Heart right ventricle (tissue), 16 donors: ENCODE data around the gene LAMA5. TPM values are rescaled to one million over a fixed set of nuclear protein-coding genes. Genes with fewer than 3 reads are reported as not detected.
A peak's percentile ranks its signal among the peaks of the same experiment; 100 is the strongest.

Experiments
- ATAC-seq, 8 donors: fragments of 200-7000 bp; cut with Tn5 transposase; one replicate each; pipeline ENCODE4 v1.9.1; 2020; ENCODE audit warnings: mild to moderate bottlenecking in 8 of 8, moderate library complexity in 8 of 8, moderate number of reproducible peaks in 1 of 8
- DNase-seq, 2 donors: peaks; one replicate each; pipeline ENCODE4 v3.0.0-alpha.2; 2020
- H3K27ac ChIP-seq, 10 donors: fragments of 200-600 bp; sonication (generic) in 2 of 10; one replicate each; pipeline versions ENCODE4 v1.5.0 to v1.8.0; 2020 to 2022; ENCODE audit warnings: mild to moderate bottlenecking in 3 of 10
- H3K27me3 ChIP-seq, 7 donors: fragments of 200-600 bp; one replicate each; pipeline ENCODE4 v1.8.0; 2021 to 2022; ENCODE audit warnings: mild to moderate bottlenecking in 2 of 7
- H3K36me3 ChIP-seq, 9 donors: fragments of 200-600 bp; sonication (generic) in 1 of 9; one replicate each; pipeline versions ENCODE4 v1.5.0 to v1.8.0; 2020 to 2022; ENCODE audit warnings: mild to moderate bottlenecking in 2 of 9
- H3K4me1 ChIP-seq, 9 donors: fragments of 200-600 bp; sonication (generic) in 1 of 9; one replicate each; pipeline versions ENCODE4 v1.5.0 to v1.8.0; 2020 to 2022; ENCODE audit warnings: mild to moderate bottlenecking in 4 of 9
- H3K4me3 ChIP-seq, 10 donors: fragments of 200-600 bp; sonication (generic) in 2 of 10; one replicate each; pipeline versions ENCODE4 v1.5.0 to v1.8.0; 2020 to 2022; ENCODE audit warnings: mild to moderate bottlenecking in 7 of 10, moderate library complexity in 2 of 10
- H3K9me3 ChIP-seq, 11 donors: fragments of 200-600 bp in 10 of 11; sonication (generic) in 2 of 11; one replicate each; pipeline versions ENCODE4 v1.5.0 to v1.8.0; 2013 to 2022; ENCODE audit warnings: mild to moderate bottlenecking in 2 of 11, control low read depth in 1 of 11, moderate library complexity in 1 of 11
- WGBS, 2 donors: extraction: QIAGEN DNeasy Blood & Tissue Kit; methylation state at CpG; one replicate each; pipeline ENCODE4 v1.1.7; 2013; ENCODE audit warnings: inconsistent platforms in 1 of 2; 5-methylcytosine and 5-hydroxymethylcytosine counted together
- intact Hi-C, 10 donors: fragments of 100-400 bp; cut with DNase I; formaldehyde crosslinking; loops; one replicate each; pipeline versions ENCODE4 v1.11.1 to v1.14.2; 2022
- polyA plus RNA-seq, 2 donors: library from polyadenylated mRNA; stranded (reverse); fragments of 200-250 nt; gene quantifications; one replicate each; pipeline ENCODE4 v1.2.3, GENCODE V29; 2013
- total RNA-seq, 10 donors: library from RNA; stranded (reverse); fragmentation: NEBNext Ultra II Directional in 3 of 10; extraction: Animal tissue kit (Norgen Biotek cat#: 25700) in 3 of 10; gene quantifications; one replicate each; pipeline versions ENCODE4 v1.2.1 to v1.2.4, GENCODE V29; 2021 to 2023
- TF ChIP-seq, protein P1 (sequence below), 9 donors: fragments of 200-600 bp; sonication (generic) in 2 of 9; IDR thresholded peaks; one replicate each; pipeline versions ENCODE4 v1.5.0 to v1.8.0; 2021 to 2022; ENCODE audit warnings: antibody characterized with exemption in 9 of 9, mild to moderate bottlenecking in 5 of 9, moderate library complexity in 1 of 9
- donor health status: Arrhythmogenic right ventricular cardiomyopathy.
- donor health status: ischemic (EF 13 %, LVEDD 7.1; RV severe dilation, severe dysfunction).
- donor health status: healthy with polysubstance abuse.
- donor health status: DM: no; HTN: yes; CAD: no.
- donor health status: DM: no; HTN: no; CAD: no.
- donor health status: ischemic (EF 25% LVEDD 6.9; RV normal size, moderate dysfunction).
- donor health status: ischemic (EF 25% LVEDD 5.7; RV mildly dilated, moderate dysfunction).
- donor health status: healthy.
- donor health status: DM: yes; HTN: yes; CAD: no.
- donor health status: Ischemic cardiomyopathy.
- donor health status: ischemic (EF 35%, LVEDD 5.7; RV mildly dilated, moderate dysfunction).
- donor health status: nonischemic (EF 11% LVEDD 7.7; RV severe dilation, severe dysfunction).
- donor health status: DM: yes; HTN: yes; CAD: no.
- donor health status: PGD.
- donor health status: ischemic (EF 29% LVEDD 5.4; RV normal size, mild dysfunction).
- donor health status: nonischemic (EF 23%, LVEDD 6.1; RV moderate dilation, normal function).

The LAMA5 gene
- total and polyA plus RNA-seq, 12 donors = 53.9 to 358 (median 76.5) TPM

GRCh38 chr20:62285151-62285550, 82.0 kb downstream of the LAMA5 start:
- Histone ChIP-seq H3K4me3 (no peak overlapping the region), H3K27me3 (no peaks in the 10 kb centered on the region), H3K9me3 (no peaks in the 10 kb centered on the region), H3K36me3 (peaks cover 5 to 98% (median 45%) of the 10 kb centered on the region in 9 donors), H3K4me1 (peaks cover 14 to 56% (median 30%) of the 10 kb centered on the region in 9 donors), H3K27ac (peak overlapping the region in 8 of 10 donors; percentile 65 to 90 (median 72))
- no peak for DNase-seq
- TF ChIP-seq, protein P1, sequence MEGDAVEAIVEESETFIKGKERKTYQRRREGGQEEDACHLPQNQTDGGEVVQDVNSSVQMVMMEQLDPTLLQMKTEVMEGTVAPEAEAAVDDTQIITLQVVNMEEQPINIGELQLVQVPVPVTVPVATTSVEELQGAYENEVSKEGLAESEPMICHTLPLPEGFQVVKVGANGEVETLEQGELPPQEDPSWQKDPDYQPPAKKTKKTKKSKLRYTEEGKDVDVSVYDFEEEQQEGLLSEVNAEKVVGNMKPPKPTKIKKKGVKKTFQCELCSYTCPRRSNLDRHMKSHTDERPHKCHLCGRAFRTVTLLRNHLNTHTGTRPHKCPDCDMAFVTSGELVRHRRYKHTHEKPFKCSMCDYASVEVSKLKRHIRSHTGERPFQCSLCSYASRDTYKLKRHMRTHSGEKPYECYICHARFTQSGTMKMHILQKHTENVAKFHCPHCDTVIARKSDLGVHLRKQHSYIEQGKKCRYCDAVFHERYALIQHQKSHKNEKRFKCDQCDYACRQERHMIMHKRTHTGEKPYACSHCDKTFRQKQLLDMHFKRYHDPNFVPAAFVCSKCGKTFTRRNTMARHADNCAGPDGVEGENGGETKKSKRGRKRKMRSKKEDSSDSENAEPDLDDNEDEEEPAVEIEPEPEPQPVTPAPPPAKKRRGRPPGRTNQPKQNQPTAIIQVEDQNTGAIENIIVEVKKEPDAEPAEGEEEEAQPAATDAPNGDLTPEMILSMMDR (IDR thresholded peaks at IDR 0.05) = no peak
- no peak for ATAC-seq
- intact Hi-C loops = loop anchor here in 2 of 10 donors (5.0 to 10.0 kb wide), 3 partner anchors 33 to 260 kb away; partner anchors contain the start of gene MTG2 (in 1 of the 2)
- WGBS, 2 donors = 72 to 78% methylated on average over 6 of the region's 6 CpGs

- DNase-seq (no peak), ATAC-seq (no peak)
- TF ChIP-seq, protein P1 (IDR thresholded peaks at IDR 0.05) = no peak
- WGBS, 2 donors = 94% methylated on average over 6 of the region's 6 CpGs
- Histone ChIP-seq H3K36me3 (peaks cover 5 to 98% (median 45%) of the 10 kb centered on the region in 9 donors), H3K4me3 (no peak overlapping the region), H3K4me1 (peaks cover 14 to 56% (median 30%) of the 10 kb centered on the region in 9 donors), H3K9me3 (no peaks in the 10 kb centered on the region), H3K27ac (peak overlapping the region in 6 of 10 donors; percentile 16 to 90 (median 78)), H3K27me3 (no peaks in the 10 kb centered on the region)
- intact Hi-C loops = loop anchor here in 2 of 10 donors (10.0 kb wide), 2 partner anchors 100 to 260 kb away; partner anchors contain the start of gene MTG2 (in 1 of the 2)
Measured at GRCh38 chr20:62284448-62284847, 82.7 kb downstream of the LAMA5 start.

DNA sequence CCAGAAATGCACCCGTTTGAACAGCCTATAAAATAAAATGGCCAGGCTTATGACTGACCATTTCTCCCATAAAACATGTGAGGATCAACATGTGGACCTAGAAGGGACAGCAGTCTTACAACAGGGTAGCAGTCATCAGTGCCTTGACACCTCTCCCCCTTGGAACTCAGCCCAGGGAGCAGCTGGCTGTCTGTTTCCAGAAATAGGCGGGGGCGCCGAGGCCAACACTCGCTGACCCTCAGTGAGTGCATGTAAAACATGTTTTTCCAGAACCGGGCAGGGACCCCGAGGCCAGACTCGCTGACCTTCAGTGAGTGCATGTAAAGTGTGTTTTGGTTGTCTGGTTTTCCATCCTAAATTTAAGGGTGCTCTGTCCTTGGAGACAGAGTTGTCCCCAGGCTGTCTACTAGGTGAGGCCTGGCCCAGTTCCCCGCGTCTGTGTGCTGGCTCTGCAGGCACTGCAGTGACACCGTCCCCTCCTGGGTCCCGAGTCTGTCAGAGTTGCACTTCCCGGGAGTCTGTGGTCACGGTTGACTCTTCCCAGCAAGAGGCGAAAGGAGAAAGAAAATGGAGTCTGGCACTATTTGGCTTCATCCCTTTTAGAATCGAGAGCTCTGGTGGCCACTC, 84.1 kb downstream of the LAMA5 start:
- peak overlapping the region in 9 of 10 donors; percentile 40 to 90 (median 63) for H3K27ac ChIP-seq
- 30 to 54% methylated on average over 16 of the region's 16 CpGs for WGBS, 2 donors
- H3K9me3 ChIP-seq = no peaks in the 10 kb centered on the region
- H3K36me3 ChIP-seq = peaks cover 0 to 93% (median 42%) of the 10 kb centered on the region in 9 donors
- peaks cover 14 to 55% (median 30%) of the 10 kb centered on the region in 9 donors for H3K4me1 ChIP-seq
- intact Hi-C loops = loop anchor here in 2 of 10 donors (10.0 kb wide), 2 partner anchors 98 to 258 kb away; partner anchors contain the start of gene MTG2 (in 1 of the 2)
- TF ChIP-seq, protein P1 (IDR thresholded peaks at IDR 0.05) = no peak
- DNase-seq (peak; percentile 72 to 81), ATAC-seq (peak; percentile 57 to 84 (median 76))
- no peak overlapping the region for H3K4me3 ChIP-seq
- no peaks in the 10 kb centered on the region for H3K27me3 ChIP-seq

GRCh38 chr20:62282103-62282502, 85.0 kb downstream of the LAMA5 start:
- DNase-seq (no peak), ATAC-seq (no peak)
- no peaks in the 10 kb centered on the region for H3K27me3 ChIP-seq
- TF ChIP-seq, protein P1 (IDR thresholded peaks at IDR 0.05) = no peak
- H3K27ac ChIP-seq = peak overlapping the region in 6 of 10 donors; percentile 19 to 90 (median 63)
- H3K9me3 ChIP-seq = no peaks in the 10 kb centered on the region
- 93 to 97% methylated on average over 7 of the region's 7 CpGs for WGBS, 2 donors
- H3K4me1 ChIP-seq = peaks cover 14 to 53% (median 32%) of the 10 kb centered on the region in 9 donors
- intact Hi-C loops = loop anchor here in 2 of 10 donors (10.0 kb wide), 2 partner anchors 97 to 257 kb away; partner anchors contain the start of gene MTG2 (in 1 of the 2)
- H3K4me3 ChIP-seq = no peak overlapping the region
- H3K36me3 ChIP-seq = peaks cover 0 to 88% (median 42%) of the 10 kb centered on the region in 9 donors
